SK-N-SH (cell line): ENCODE measurements around the gene PTTG1IP. TPM values are rescaled to one million over a fixed set of nuclear protein-coding genes. Genes with fewer than 3 reads are reported as not detected.

ENCODE experiments used
- CTCF ChIA-PET: fragments of 300-600, 350-600 bp; formaldehyde crosslinking; extraction: SDS; loops from one replicate; lab custom pipeline; 2021; lab: Yijun Ruan, JAX
- POLR2A ChIA-PET: fragments of 350-600 bp; sonication (Branson Sonifier 250); formaldehyde crosslinking; extraction: SDS; loops from one replicate; lab custom pipeline; 2020; ENCODE audit warnings: antibody characterized with exemption, inconsistent platforms; lab: Yijun Ruan, JAX
- DNase-seq: peaks from one replicate; pipeline ENCODE4 v3.0.0; 2012
- H2AFZ ChIP-seq: fragments of 200-600 bp; sonication (generic); 2 replicates; pipeline ENCODE4 v1.8.1; 2016; ENCODE audit warnings: antibody characterized with exemption, mild to moderate bottlenecking, low read depth
- H3F3A ChIP-seq: fragments of 200-600 bp; sonication (generic); replicated peaks from 2 replicates; pipeline ENCODE3; 2016; ENCODE audit warnings: antibody characterized with exemption, mild to moderate bottlenecking; ENCODE audit not compliant: insufficient read depth
- H3K27ac ChIP-seq, 2 experiments: fragments of 200-500 bp in 1 of 2; fragments of 200-600 bp in 1 of 2; sonication (Bioruptor generic) in 1 of 2; sonication (generic), shearing (Covaris generic) in 1 of 2; 2 replicates each; pipeline versions ENCODE4 v1.5.1 to v1.6.1; 2014 to 2016; ENCODE audit warnings: low read depth in 2 of 2, inconsistent platforms in 1 of 2, low read length in 1 of 2, mild to moderate bottlenecking in 1 of 2, mixed read lengths in 1 of 2
- H3K27me3 ChIP-seq: fragments of 200-600 bp; sonication (generic), shearing (Covaris generic); 2 replicates; pipeline ENCODE4 v1.6.1; 2016; ENCODE audit warnings: mixed run types; ENCODE audit not compliant: insufficient read depth
- H3K36me3 ChIP-seq, 2 experiments: fragments of 200-500 bp in 1 of 2; fragments of 200-600 bp in 1 of 2; sonication (Bioruptor generic) in 1 of 2; sonication (generic) in 1 of 2; replicated peaks in 1 of 2; 2 replicates each; pipeline versions ENCODE3 to v1.5.1; 2014 to 2016; ENCODE audit warnings: low read length in 1 of 2, mild to moderate bottlenecking in 1 of 2; ENCODE audit not compliant: insufficient read depth in 2 of 2, control insufficient read depth in 1 of 2
- H3K4me1 ChIP-seq, 2 experiments: fragments of 200-500 bp in 1 of 2; fragments of 200-600 bp in 1 of 2; sonication (Bioruptor generic) in 1 of 2; sonication (generic), shearing (Covaris generic) in 1 of 2; 2 replicates each; pipeline versions ENCODE4 v1.5.1 to v1.6.1; 2014 to 2016; ENCODE audit warnings: low read depth in 1 of 2, low read length in 1 of 2, mixed run types in 1 of 2; ENCODE audit not compliant: insufficient read depth in 2 of 2, control insufficient read depth in 1 of 2
- H3K4me2 ChIP-seq: fragments of 200-600 bp; sonication (generic), shearing (Covaris generic); 2 replicates; pipeline ENCODE4 v1.6.1; 2017; ENCODE audit warnings: mixed run types
- H3K4me3 ChIP-seq, 2 experiments: fragments of 200-500 bp in 1 of 2; fragments of 200-600 bp in 1 of 2; sonication (Bioruptor generic) in 1 of 2; sonication (generic), shearing (Covaris generic) in 1 of 2; 2 replicates each; pipeline versions ENCODE4 v1.5.1 to v1.8.1; 2014 to 2016; ENCODE audit warnings: low read depth in 2 of 2, inconsistent platforms in 1 of 2, low read length in 1 of 2, mild to moderate bottlenecking in 1 of 2, mixed read lengths in 1 of 2, moderate library complexity in 1 of 2
- H3K79me2 ChIP-seq: fragments of 200-600 bp; sonication (generic); 2 replicates; pipeline ENCODE4 v1.8.1; 2017; ENCODE audit warnings: mild to moderate bottlenecking; ENCODE audit not compliant: insufficient read depth
- H3K9ac ChIP-seq: fragments of 200-600 bp; sonication (generic); 2 replicates; pipeline ENCODE4 v1.6.1; 2017; ENCODE audit warnings: mixed run types
- H3K9me2 ChIP-seq: fragments of 200-600 bp; sonication (generic); 2 replicates; pipeline ENCODE4 v1.6.1; 2017; ENCODE audit warnings: mixed run types
- H3K9me3 ChIP-seq: fragments of 200-600 bp; sonication (generic); 2 replicates; pipeline ENCODE4 v1.6.1; 2017; ENCODE audit warnings: mixed run types, mild to moderate bottlenecking, moderate library complexity
- H4K20me1 ChIP-seq: fragments of 200-600 bp; sonication (generic); 2 replicates; pipeline ENCODE4 v1.6.1; 2017; ENCODE audit warnings: mild to moderate bottlenecking, mixed run types; ENCODE audit not compliant: insufficient read depth
- ELF1 ChIP-seq: IDR thresholded peaks from 2 replicates; pipeline ENCODE4 v1.4.0; 2012
- EP300 ChIP-seq, 2 experiments: IDR thresholded peaks; 2 replicates each; pipeline versions ENCODE4 v1.4.0 to v1.6.1; 2012; ENCODE audit warnings: borderline replicate concordance in 1 of 2, low read depth in 1 of 2, low read length in 1 of 2
- FOXM1 ChIP-seq: IDR thresholded peaks from 2 replicates; pipeline ENCODE4 v1.4.0; 2012; ENCODE audit warnings: low read depth, mild to moderate bottlenecking
- GABPA ChIP-seq: IDR thresholded peaks from 2 replicates; pipeline ENCODE4 v1.4.0; 2012; ENCODE audit warnings: low read depth, mild to moderate bottlenecking
- GATA2 ChIP-seq: sonication (generic); formaldehyde crosslinking; IDR thresholded peaks from 2 replicates; pipeline ENCODE4 v1.5.0; 2020; ENCODE audit warnings: mild to moderate bottlenecking, missing genetic modification reagents
- JUND ChIP-seq: IDR thresholded peaks from 2 replicates; pipeline ENCODE4 v1.4.0; 2012
- MXI1 ChIP-seq: IDR thresholded peaks from 2 replicates; pipeline ENCODE4 v1.6.1; 2012; ENCODE audit warnings: mild to moderate bottlenecking, low read depth, low read length, improper control_type of control experiment
- NFIC ChIP-seq: IDR thresholded peaks from 2 replicates; pipeline ENCODE4 v1.4.0; 2012; ENCODE audit warnings: borderline replicate concordance
- NRF1 ChIP-seq: IDR thresholded peaks from 2 replicates; pipeline ENCODE4 v1.6.1; 2012; ENCODE audit warnings: low read depth, mild to moderate bottlenecking, low read length
- POLR2AphosphoS5 ChIP-seq: IDR thresholded peaks from 2 replicates; pipeline ENCODE4 v1.6.1; 2012; ENCODE audit warnings: low read depth, low read length
- RXRA ChIP-seq: IDR thresholded peaks from 2 replicates; pipeline ENCODE4 v1.4.0; 2012; ENCODE audit warnings: low read depth, mild to moderate bottlenecking, borderline replicate concordance
- SIN3A ChIP-seq: IDR thresholded peaks from 2 replicates; pipeline ENCODE4 v1.6.1; 2012; ENCODE audit warnings: low read depth, mild to moderate bottlenecking, low read length, moderate library complexity, borderline replicate concordance
- TAF1 ChIP-seq: IDR thresholded peaks from 2 replicates; pipeline ENCODE4 v1.6.1; 2012; ENCODE audit warnings: low read depth, mild to moderate bottlenecking, low read length, moderate library complexity, borderline replicate concordance
- TEAD4 ChIP-seq: IDR thresholded peaks from 2 replicates; pipeline ENCODE4 v1.4.0; 2012; ENCODE audit warnings: mild to moderate bottlenecking, borderline replicate concordance; ENCODE audit not compliant: insufficient read depth
- YY1 ChIP-seq: IDR thresholded peaks from 2 replicates; pipeline ENCODE4 v1.4.0; 2012; ENCODE audit warnings: low read depth, mild to moderate bottlenecking
- WGBS: methylation state at CpG from one replicate; pipeline ENCODE4 v1.1.6; 2017; ENCODE audit warnings: low lambda C conversion rate; 5-methylcytosine and 5-hydroxymethylcytosine counted together
- polyA plus RNA-seq, 3 experiments: library from polyadenylated mRNA; depleted of rRNA; stranded (reverse); fragments of >200 nt; gene quantifications; 2 replicates each; pipeline ENCODE4 v1.2.3, GENCODE V29; 2012
- TF ChIP-seq, protein P1 (sequence below): IDR thresholded peaks from 2 replicates; pipeline ENCODE4 v1.4.0; 2012; ENCODE audit warnings: low read depth, borderline replicate concordance
- TF ChIP-seq, protein P2 (sequence below): fragments of 150-350 bp; IDR thresholded peaks from 2 replicates; pipeline ENCODE4 v1.6.1; 2016; ENCODE audit warnings: mild to moderate bottlenecking, low read depth, low read length
- TF ChIP-seq, protein P3 (sequence below): IDR thresholded peaks from 2 replicates; pipeline ENCODE4; 2012
- TF ChIP-seq, protein P4 (sequence below): IDR thresholded peaks from 2 replicates; pipeline ENCODE4 v1.4.0; 2012; ENCODE audit warnings: low read depth

The PTTG1IP gene
- polyA plus RNA-seq, 1 of the 3 experiments (the other 2 are of a cell fraction), result 171 TPM

DNA sequence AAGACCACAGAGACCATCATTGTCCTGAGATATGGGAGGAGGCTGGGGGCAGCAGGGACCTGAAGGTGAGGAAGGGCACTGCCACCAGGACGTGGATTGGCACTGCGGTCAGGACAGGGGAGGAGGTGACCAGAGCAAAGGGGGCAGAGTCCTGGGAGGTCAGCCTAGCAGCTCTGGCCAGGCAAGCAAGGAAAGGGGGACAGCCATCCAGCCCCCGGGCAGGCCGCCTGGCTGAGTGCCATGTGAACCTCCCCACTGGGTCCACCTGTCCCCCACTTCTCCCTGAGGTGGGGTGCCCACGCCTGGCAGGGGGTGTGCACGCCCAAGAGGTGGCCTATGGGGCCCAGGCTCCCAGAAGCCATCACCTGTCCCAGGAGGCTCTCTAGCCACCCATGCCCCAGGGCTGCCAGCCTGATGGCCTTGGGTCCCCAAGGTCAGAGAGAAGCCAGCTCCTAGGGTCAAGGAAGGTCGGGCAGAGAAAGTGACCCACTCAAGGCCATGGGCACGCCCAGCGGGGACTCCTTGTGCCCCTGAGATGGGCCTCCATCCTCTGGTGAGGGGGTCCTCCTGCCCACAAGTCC lies 17.6 kb upstream of the PTTG1IP start (continued):
- TF ChIP-seq SIN3A (no peak), FOXM1 (no peak), RXRA (no peak), GABPA (no peak), TAF1 (no peak), EP300 (IDR thresholded peaks at IDR 0.05; ENCODE audit: borderline replicate concordance in 1 of 2, low read depth in 1 of 2, low read length in 1 of 2) (no peak)
- TF ChIP-seq, protein P1, sequence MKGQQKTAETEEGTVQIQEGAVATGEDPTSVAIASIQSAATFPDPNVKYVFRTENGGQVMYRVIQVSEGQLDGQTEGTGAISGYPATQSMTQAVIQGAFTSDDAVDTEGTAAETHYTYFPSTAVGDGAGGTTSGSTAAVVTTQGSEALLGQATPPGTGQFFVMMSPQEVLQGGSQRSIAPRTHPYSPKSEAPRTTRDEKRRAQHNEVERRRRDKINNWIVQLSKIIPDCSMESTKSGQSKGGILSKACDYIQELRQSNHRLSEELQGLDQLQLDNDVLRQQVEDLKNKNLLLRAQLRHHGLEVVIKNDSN, result no peak
- TF ChIP-seq, all 33 proteins: peak for 0

DNA sequence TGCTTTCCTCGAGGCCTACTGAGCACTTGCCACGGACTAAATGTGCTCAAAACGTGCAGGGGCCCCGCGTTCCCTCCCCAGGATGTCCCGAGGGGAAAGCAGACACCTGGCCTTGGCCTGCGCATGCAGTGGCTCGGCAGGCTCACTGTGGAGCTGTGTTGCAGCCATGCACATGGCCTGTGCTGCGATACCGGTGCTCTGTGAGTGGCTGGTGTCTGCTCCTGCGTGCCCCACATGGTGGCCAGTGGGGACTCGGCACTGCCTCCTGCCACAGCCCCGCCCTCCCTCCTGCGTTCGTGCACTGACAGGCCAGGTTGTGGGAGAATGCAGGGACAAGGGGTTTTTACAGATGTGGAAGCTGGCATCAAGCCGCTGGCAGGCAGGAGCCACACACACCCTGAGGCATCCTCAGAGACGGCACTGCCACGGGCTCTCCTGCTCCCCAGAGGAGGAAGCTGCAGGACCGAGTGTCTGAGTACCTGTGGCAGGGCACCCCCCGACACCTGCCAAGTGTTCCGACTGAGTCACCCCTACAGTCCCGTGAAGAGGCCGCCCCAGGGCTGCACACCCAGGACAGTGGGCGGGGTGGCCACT lies 16.9 kb upstream of the PTTG1IP start:
- Histone ChIP-seq H3F3A (no peaks in the 10 kb centered on the region), H4K20me1 (no peaks in the 10 kb centered on the region), H3K9ac (no peak overlapping the region), H3K36me3 (no peaks in the 10 kb centered on the region), H3K9me2 (no peaks in the 10 kb centered on the region), H3K27me3 (peaks cover 5% of the 10 kb centered on the region; the same call in 1 of the 2 replicates), H3K4me3 (no peak overlapping the region), H3K79me2 (no peaks in the 10 kb centered on the region), H3K4me2 (no peak overlapping the region), H2AFZ (no peak overlapping the region), H3K4me1 (peaks cover 0 to 5% of the 10 kb centered on the region in 2 experiments; a peak in 1 of 4 replicates), H3K27ac (no peak overlapping the region), H3K9me3 (no peaks in the 10 kb centered on the region)
- TF ChIP-seq ELF1, result no peak
- TF ChIP-seq YY1, result no peak
- TF ChIP-seq MXI1, result 0 out of 2 replicates have a peak, but pooled peaks have one; percentile 30
- TF ChIP-seq GATA2, result no peak
- 32% methylated on average over 14 of the region's 24 CpGs for WGBS
- ChIA-PET CTCF (interaction anchor here (2.9 to 5.5 kb wide), 2 partner anchors 21 to 42 kb away, joined by 9 to 39 read pairs; no protein-coding TSS in a partner anchor), POLR2A (no interaction called here)
- DNase-seq, result peak; percentile 61

DNA sequence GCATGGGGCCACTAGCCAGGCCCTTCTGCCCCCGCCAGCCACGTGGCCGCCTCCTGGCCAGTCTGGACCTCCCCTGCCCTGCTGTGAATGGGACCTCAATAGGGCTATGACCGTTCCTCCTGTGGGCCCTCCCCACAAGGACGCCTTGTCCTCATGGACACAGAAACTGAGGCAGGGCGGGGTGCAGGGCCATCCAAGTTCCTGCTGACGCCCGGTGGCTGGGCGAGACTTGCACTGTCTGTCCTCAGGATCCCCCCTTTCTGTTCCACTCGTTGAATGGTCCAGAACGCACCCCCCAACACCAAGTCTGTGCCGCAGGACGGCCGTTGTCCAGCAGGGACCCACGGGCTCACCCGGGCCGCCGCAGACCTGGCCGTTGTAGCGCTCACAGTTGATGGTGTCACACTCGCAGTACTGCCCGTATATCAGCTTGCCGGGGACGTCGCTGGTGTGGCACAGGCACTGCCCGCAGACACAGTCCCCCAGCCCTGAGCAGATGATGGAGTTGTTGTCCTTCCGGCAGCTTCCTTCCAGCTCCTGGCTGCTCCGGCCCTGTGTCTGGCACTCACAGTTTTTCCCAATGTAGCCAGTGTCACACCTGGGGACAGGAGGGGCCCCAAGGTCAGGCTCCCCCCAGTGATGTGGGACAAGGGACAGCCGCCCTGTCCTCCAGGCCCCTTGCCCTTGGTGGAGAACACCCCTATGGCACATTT lies 16.3 kb upstream of the PTTG1IP start:
- 84% methylated on average over 11 of the region's 29 CpGs for WGBS
- Histone ChIP-seq H3K27me3 (peaks cover 3% of the 10 kb centered on the region; the same call in 1 of the 2 replicates), H3K4me1 (peaks cover 0 to 5% of the 10 kb centered on the region in 2 experiments; a peak in 1 of 4 replicates), H3K36me3 (no peaks in the 10 kb centered on the region), H4K20me1 (no peaks in the 10 kb centered on the region), H3K4me2 (no peak overlapping the region), H3K4me3 (no peak overlapping the region), H2AFZ (no peak overlapping the region), H3F3A (no peaks in the 10 kb centered on the region), H3K9me2 (no peaks in the 10 kb centered on the region), H3K27ac (no peak overlapping the region), H3K9ac (no peak overlapping the region), H3K9me3 (no peaks in the 10 kb centered on the region), H3K79me2 (no peaks in the 10 kb centered on the region)
- no peak for DNase-seq
- ChIA-PET POLR2A (no interaction called here), CTCF (interaction anchor here (0.7 to 5.5 kb wide), 3 partner anchors 22 to 60 kb away, joined by 3 to 39 read pairs (median 9); no protein-coding TSS in a partner anchor)
- TF ChIP-seq YY1, result no peak
- no peak for TF ChIP-seq GABPA
- TF ChIP-seq SIN3A, result no peak
- no peak for TF ChIP-seq JUND
- TF ChIP-seq, protein P2, sequence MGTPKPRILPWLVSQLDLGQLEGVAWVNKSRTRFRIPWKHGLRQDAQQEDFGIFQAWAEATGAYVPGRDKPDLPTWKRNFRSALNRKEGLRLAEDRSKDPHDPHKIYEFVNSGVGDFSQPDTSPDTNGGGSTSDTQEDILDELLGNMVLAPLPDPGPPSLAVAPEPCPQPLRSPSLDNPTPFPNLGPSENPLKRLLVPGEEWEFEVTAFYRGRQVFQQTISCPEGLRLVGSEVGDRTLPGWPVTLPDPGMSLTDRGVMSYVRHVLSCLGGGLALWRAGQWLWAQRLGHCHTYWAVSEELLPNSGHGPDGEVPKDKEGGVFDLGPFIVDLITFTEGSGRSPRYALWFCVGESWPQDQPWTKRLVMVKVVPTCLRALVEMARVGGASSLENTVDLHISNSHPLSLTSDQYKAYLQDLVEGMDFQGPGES, result no peak
- no peak for TF ChIP-seq FOXM1
- TF ChIP-seq TEAD4, result no peak
- TF ChIP-seq, protein P3, sequence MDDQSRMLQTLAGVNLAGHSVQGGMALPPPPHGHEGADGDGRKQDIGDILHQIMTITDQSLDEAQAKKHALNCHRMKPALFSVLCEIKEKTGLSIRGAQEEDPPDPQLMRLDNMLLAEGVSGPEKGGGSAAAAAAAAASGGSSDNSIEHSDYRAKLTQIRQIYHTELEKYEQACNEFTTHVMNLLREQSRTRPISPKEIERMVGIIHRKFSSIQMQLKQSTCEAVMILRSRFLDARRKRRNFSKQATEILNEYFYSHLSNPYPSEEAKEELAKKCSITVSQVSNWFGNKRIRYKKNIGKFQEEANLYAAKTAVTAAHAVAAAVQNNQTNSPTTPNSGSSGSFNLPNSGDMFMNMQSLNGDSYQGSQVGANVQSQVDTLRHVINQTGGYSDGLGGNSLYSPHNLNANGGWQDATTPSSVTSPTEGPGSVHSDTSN, result no peak
- TF ChIP-seq, protein P1, result no peak
- no peak for TF ChIP-seq NFIC
- TF ChIP-seq POLR2AphosphoS5, result no peak
- TF ChIP-seq, protein P4, sequence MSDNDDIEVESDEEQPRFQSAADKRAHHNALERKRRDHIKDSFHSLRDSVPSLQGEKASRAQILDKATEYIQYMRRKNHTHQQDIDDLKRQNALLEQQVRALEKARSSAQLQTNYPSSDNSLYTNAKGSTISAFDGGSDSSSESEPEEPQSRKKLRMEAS, result no peak
- TF ChIP-seq RXRA, result no peak
- no peak for TF ChIP-seq EP300 (IDR thresholded peaks at IDR 0.05; ENCODE audit: borderline replicate concordance in 1 of 2, low read depth in 1 of 2, low read length in 1 of 2)
- TF ChIP-seq ELF1, result no peak
- TF ChIP-seq NRF1, result no peak
